ENCODE measurements around the gene PRKCQ. TPM values are rescaled to one million over a fixed set of nuclear protein-coding genes. Genes with fewer than 3 reads are reported as not detected.

PRKCQ gene
- total and polyA plus RNA-seq, 2 of the 8 experiments (the other 6 are each of a cell fraction or from before 2014, with no cell fraction given), result 9.1 to 22.6 TPM

DNA sequence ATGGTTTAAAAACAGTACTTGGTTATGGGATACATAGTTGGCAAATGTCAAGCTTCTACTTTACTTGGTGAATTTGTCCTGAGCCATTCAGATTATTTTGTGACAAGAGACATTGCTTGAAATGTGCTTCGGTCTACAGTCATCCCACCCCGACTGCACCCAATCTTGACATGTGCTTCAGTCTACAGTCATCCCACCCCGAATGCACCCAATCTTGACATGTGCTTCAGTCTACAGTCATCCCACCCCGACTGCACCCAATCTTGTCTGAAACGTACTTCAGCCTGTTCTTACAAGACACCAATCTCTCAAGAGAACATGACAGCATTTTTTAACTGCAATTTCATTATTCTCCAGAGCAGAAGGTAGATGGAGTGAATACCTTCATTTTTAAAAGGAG is 47.8 kb downstream of the PRKCQ start:
- Histone ChIP-seq H2BK120ac (replicated peaks; ENCODE audit: low read depth, low read length) (no peak overlapping the region), H2BK20ac (ENCODE audit: low read length) (no peak overlapping the region), H3K4me3 (ENCODE audit: extremely low read depth in 1 of 4, insufficient read depth in 2 of 4, low read depth in 3 of 4, low read length in 4 of 4) (no peak overlapping the region), H2BK12ac (ENCODE audit: low read depth, low read length) (no peak overlapping the region), H3K27me3 (replicated peaks in 1 of 4; ENCODE audit: control insufficient read depth in 3 of 4, extremely low read depth in 1 of 4, insufficient read depth in 3 of 4, low read length in 3 of 4) (no peaks in the 10 kb centered on the region), H3K9ac (replicated peaks in 1 of 4; ENCODE audit: extremely low read depth in 1 of 4, low read depth in 3 of 4, low read length in 3 of 4) (no peak overlapping the region), H2BK5ac (ENCODE audit: low read depth, low read length) (no peak overlapping the region), H4K20me1 (replicated peaks in 1 of 2; ENCODE audit: control insufficient read depth in 1 of 2, insufficient read depth in 2 of 2, low read length in 2 of 2) (peaks cover 0 to 2% of the 10 kb centered on the region in 2 experiments), H4K5ac (ENCODE audit: insufficient read length, low read depth, low read length) (no peak overlapping the region), H2BK15ac (ENCODE audit: low read length) (no peak overlapping the region), H3K14ac (ENCODE audit: insufficient read length) (no peak overlapping the region), H3K56ac (replicated peaks; ENCODE audit: insufficient read length, low read depth, low read length) (no peak overlapping the region), H4K8ac (ENCODE audit: extremely low read depth, insufficient read depth, low read length) (no peak overlapping the region), H3K23ac (ENCODE audit: insufficient read length) (no peak overlapping the region), H3K36me3 (ENCODE audit: control insufficient read depth in 2 of 4, insufficient read depth in 4 of 4, low read length in 3 of 4) (no peaks in the 10 kb centered on the region), H3K4me1 (replicated peaks in 1 of 4; ENCODE audit: control insufficient read depth in 3 of 4, insufficient read depth in 4 of 4, low read length in 3 of 4) (peaks cover 0 to 5% (median 3%) of the 10 kb centered on the region in 4 experiments; a peak in 2 of 7 replicates), H2AFZ (ENCODE audit: low read length) (no peak overlapping the region), H3K4ac (replicated peaks; ENCODE audit: insufficient read length, low read depth, low read length) (no peak overlapping the region), H4K91ac (replicated peaks; ENCODE audit: insufficient read length, low read length) (no peak overlapping the region), H3K79me2 (ENCODE audit: control insufficient read depth in 1 of 2, insufficient read depth in 2 of 2, low read length in 2 of 2) (no peaks in the 10 kb centered on the region; a peak in 1 of 4 replicates), H3K18ac (ENCODE audit: extremely low read depth, low read length) (no peak overlapping the region), H3K4me2 (ENCODE audit: insufficient read depth in 1 of 2, low read depth in 2 of 2, low read length in 2 of 2) (no peak overlapping the region), H3K27ac (ENCODE audit: low read depth, low read length) (no peak overlapping the region), H2AK5ac (ENCODE audit: low read depth, low read length) (no peak overlapping the region), H3K23me2 (ENCODE audit: low read depth, low read length) (no peaks in the 10 kb centered on the region; the same call in 1 of the 2 replicates), H3K9me3 (ENCODE audit: insufficient read depth in 2 of 2, low read depth in 1 of 2, low read length in 1 of 2) (no peaks in the 10 kb centered on the region), H3K79me1 (ENCODE audit: low read depth, low read length) (no peaks in the 10 kb centered on the region; the same call in none of the 2 replicates)
- WGBS, 2 experiments (ENCODE audit: extremely low coverage in 1 of 2, insufficient coverage in 1 of 2, insufficient read length in 1 of 2, insufficient replicate concordance in 2 of 2, low coverage in 1 of 2, low lambda C conversion rate in 2 of 2, missing lambda C conversion rate in 1 of 2), result 90% methylated on average over 5 of the region's 5 CpGs; no CpG with 5 or more reads in 1 of the 2 experiments
- DNase-seq (ENCODE audit: low read depth in 1 of 2, low spot score in 2 of 2) (no peak), FAIRE-seq (no peak)
- TF ChIP-seq, protein P1, sequence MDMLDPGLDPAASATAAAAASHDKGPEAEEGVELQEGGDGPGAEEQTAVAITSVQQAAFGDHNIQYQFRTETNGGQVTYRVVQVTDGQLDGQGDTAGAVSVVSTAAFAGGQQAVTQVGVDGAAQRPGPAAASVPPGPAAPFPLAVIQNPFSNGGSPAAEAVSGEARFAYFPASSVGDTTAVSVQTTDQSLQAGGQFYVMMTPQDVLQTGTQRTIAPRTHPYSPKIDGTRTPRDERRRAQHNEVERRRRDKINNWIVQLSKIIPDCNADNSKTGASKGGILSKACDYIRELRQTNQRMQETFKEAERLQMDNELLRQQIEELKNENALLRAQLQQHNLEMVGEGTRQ (IDR thresholded peaks at IDR 0.05; ENCODE audit: low read length), result no peak
- TF ChIP-seq SRF (IDR thresholded peaks at IDR 0.05; ENCODE audit: low read depth, low read length) (no peak), BCL11A (IDR thresholded peaks at IDR 0.05; ENCODE audit: low read depth in 2 of 2, low read length in 2 of 2) (no peak), CTBP2 (IDR thresholded peaks at IDR 0.05; ENCODE audit: borderline replicate concordance, insufficient read depth, insufficient read length, low read length) (no peak), SP4 (IDR thresholded peaks at IDR 0.05; ENCODE audit: low read length) (no peak), SIN3A (conservative IDR thresholded peaks at IDR 0.05 in 1 of 2, IDR thresholded peaks at IDR 0.05 in 1 of 2; ENCODE audit: low read depth in 1 of 2, low read length in 2 of 2) (no peak), TAF7 (optimal IDR thresholded peaks at IDR 0.05; ENCODE audit: borderline replicate concordance, low read depth, low read length) (no peak), RBBP5 (IDR thresholded peaks at IDR 0.05; ENCODE audit: borderline replicate concordance, low read depth, low read length) (no peak), CREB1 (IDR thresholded peaks at IDR 0.05) (no peak), EZH2 (IDR thresholded peaks at IDR 0.05; ENCODE audit: low read depth, low read length, severe bottlenecking) (no peak), BRCA1 (IDR thresholded peaks at IDR 0.05; ENCODE audit: low read depth, low read length) (no peak)
- ChIA-PET CTCF (ENCODE audit: partially characterized antibody) (interaction anchor here (0.7 to 4.1 kb wide), 2 partner anchors 9 to 13 kb away, joined by 4 to 16 read pairs; no protein-coding TSS in a partner anchor), POLR2A (ENCODE audit: partially characterized antibody) (no interaction called here)
